Prostate gland (tissue), 2 donors: ENCODE measurements around the gene WDR35. TPM values are rescaled to one million over a fixed set of nuclear protein-coding genes. Genes with fewer than 3 reads are reported as not detected.

ENCODE experiments used
- DNase-seq: peaks from one replicate; pipeline ENCODE4 v3.0.0-alpha.2; 2019; ENCODE audit warnings: low spot score
- H3K27ac ChIP-seq, 2 donors: fragments of 200-600 bp; sonication (generic); 2 replicates each; pipeline ENCODE4 v1.5.1; 2017 to 2019
- H3K27me3 ChIP-seq: fragments of 200-600 bp; sonication (generic); replicated peaks from 2 replicates; pipeline ENCODE4 v1.5.1; 2019; ENCODE audit not compliant: insufficient read depth
- H3K36me3 ChIP-seq, 2 donors: fragments of 200-600 bp; sonication (generic); 1 replicate in 1 of 2; 2 replicates in 1 of 2; pipeline versions ENCODE4 v1.5.1 to v1.8.1; 2017 to 2019
- H3K4me1 ChIP-seq: fragments of 200-600 bp; sonication (generic); replicated peaks from 2 replicates; pipeline ENCODE4 v1.5.1; 2019
- H3K4me3 ChIP-seq, 2 donors: fragments of 200-600 bp; sonication (generic); 2 replicates each; pipeline ENCODE4 v1.5.1; 2017 to 2019
- H3K9me3 ChIP-seq: fragments of 200-600 bp; sonication (generic); 2 replicates; pipeline ENCODE4 v1.5.1; 2017
- POLR2A ChIP-seq: fragments of 450-650 bp; IDR thresholded peaks from one replicate; pipeline ENCODE4 v1.6.1; 2016; ENCODE audit warnings: antibody characterized with exemption, mild to moderate bottlenecking
- POLR2AphosphoS5 ChIP-seq: sonication (generic); formaldehyde crosslinking; IDR thresholded peaks from one replicate; pipeline ENCODE4 v1.6.1; 2017; ENCODE audit warnings: antibody characterized with exemption
- WGBS: methylation state at CpG from one replicate; pipeline ENCODE4 v1.1.5; 2018; 5-methylcytosine and 5-hydroxymethylcytosine counted together
- intact Hi-C: fragments of 100-400 bp; cut with DNase I; formaldehyde crosslinking; loops from one replicate; pipeline ENCODE4 v1.14.2; 2022
- total RNA-seq, 2 donors: library from RNA; depleted of rRNA; stranded (reverse); fragments of >200 nt; gene quantifications; one replicate each; pipeline ENCODE4 v1.1.0, GENCODE V29; 2016
- TF ChIP-seq, protein P1 (sequence below), 4 experiments: fragments of 200-600 bp in 2 of 4; fragments of 450-650 bp in 2 of 4; sonication (generic) in 2 of 4; IDR thresholded peaks; 1 replicate in 3 of 4; 2 replicates in 1 of 4; pipeline ENCODE4 v1.5.1; 2016 to 2019; ENCODE audit warnings: antibody characterized with exemption in 4 of 4, mild to moderate bottlenecking in 2 of 4, moderate library complexity in 2 of 4

Gene WDR35
- total RNA-seq, 2 donors from 2014 or later, result 9.2 to 10.1 TPM

DNA sequence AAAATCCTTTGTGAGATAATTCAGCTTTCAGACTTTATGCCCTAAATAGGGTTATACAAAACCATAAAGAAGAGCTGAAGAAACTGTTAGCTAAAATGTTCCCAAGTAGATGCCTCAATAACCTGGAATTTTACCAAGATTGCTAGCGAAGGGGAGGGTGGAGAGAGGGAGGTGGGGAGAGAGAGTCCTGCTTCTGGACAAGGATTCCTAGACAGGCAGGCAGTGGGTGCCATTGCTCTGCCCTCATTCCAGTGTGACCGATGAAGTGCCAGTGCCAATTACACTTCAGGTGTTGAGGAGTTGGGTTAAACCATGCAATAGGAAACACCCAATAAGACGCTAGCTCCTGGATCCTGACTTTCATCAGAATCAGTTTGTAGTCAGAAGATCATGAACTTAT, 43.4 kb upstream of the WDR35 start:
- peaks cover 2 to 16% of the 10 kb centered on the region in 2 donors for H3K36me3 ChIP-seq
- no peak for DNase-seq
- H3K9me3 ChIP-seq, result no peaks in the 10 kb centered on the region
- TF ChIP-seq POLR2AphosphoS5 (no peak), POLR2A (no peak)
- no peak overlapping the region for H3K27ac ChIP-seq
- H3K27me3 ChIP-seq, result no peaks in the 10 kb centered on the region
- no peaks in the 10 kb centered on the region for H3K4me1 ChIP-seq
- H3K4me3 ChIP-seq, result no peak overlapping the region
- WGBS, result 77% methylated on average over 3 of the region's 3 CpGs
- intact Hi-C loops, result no loop called here

DNA sequence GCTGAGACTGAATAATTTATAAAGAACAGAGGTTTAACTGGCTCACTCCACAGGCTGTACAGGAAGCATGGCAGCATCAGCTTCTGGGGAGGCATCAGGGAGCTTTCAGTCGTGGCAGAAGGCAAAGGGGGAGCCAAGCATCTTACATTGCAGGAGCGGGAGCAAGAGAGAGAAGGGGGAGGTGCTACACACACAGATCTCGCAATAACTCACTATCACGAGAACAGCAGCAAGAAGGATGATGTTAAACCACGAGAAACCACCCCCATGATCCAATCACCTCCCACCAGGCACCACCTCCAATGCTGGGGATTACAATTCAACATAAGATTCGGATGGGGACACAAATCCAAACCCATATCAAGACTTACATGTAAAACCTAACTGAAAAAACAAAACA, 40.3 kb upstream of the WDR35 start:
- no peak overlapping the region for H3K4me3 ChIP-seq
- no peaks in the 10 kb centered on the region for H3K9me3 ChIP-seq
- 99% methylated on average over 6 of the region's 6 CpGs for WGBS
- H3K36me3 ChIP-seq, result peaks cover 2 to 9% of the 10 kb centered on the region in 2 donors
- H3K27me3 ChIP-seq, result no peaks in the 10 kb centered on the region
- H3K27ac ChIP-seq, result no peak overlapping the region
- intact Hi-C loops, result no loop called here
- TF ChIP-seq POLR2A (no peak), POLR2AphosphoS5 (no peak)
- TF ChIP-seq, protein P1, sequence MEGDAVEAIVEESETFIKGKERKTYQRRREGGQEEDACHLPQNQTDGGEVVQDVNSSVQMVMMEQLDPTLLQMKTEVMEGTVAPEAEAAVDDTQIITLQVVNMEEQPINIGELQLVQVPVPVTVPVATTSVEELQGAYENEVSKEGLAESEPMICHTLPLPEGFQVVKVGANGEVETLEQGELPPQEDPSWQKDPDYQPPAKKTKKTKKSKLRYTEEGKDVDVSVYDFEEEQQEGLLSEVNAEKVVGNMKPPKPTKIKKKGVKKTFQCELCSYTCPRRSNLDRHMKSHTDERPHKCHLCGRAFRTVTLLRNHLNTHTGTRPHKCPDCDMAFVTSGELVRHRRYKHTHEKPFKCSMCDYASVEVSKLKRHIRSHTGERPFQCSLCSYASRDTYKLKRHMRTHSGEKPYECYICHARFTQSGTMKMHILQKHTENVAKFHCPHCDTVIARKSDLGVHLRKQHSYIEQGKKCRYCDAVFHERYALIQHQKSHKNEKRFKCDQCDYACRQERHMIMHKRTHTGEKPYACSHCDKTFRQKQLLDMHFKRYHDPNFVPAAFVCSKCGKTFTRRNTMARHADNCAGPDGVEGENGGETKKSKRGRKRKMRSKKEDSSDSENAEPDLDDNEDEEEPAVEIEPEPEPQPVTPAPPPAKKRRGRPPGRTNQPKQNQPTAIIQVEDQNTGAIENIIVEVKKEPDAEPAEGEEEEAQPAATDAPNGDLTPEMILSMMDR (IDR thresholded peaks at IDR 0.05), result no peak
- no peaks in the 10 kb centered on the region for H3K4me1 ChIP-seq
- DNase-seq, result no peak

DNA sequence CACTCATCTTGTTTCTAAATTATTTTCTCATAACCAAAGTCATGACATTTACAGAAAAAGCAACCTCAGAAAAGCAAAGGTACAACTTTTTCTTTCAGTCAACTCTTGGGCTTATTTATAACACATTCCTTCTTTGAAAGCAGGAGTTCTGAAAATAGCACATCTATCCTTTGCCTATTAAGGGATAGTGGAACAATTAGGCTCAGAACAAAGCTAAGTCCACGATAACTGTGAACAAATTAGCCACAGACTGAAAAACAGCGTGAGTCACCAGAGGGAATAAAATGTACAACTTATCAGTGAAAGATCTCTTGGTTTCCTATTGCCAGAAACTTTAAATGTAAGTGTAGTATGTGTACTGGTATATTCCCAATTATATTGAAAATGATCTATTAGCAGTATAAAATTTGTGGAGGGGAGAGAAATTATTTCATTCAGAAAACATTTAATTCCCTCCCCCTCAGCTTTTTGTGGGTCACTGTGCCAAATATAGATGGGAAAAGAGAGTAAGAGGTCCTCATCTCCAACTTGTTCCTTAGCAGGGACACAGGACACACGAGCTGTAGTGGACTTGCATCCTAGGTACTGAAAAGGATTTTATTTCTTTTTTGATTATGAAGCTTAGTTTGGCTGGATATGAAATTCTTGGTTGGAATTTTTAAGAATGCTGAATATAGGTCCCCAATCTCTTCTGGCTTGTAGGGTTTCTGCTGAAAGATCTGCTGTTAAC, 38.0 kb upstream of the WDR35 start:
- Histone ChIP-seq H3K27ac (peak overlapping the region in 1 of 2 donors; percentile 35), H3K27me3 (no peaks in the 10 kb centered on the region), H3K36me3 (no peaks in the 10 kb centered on the region), H3K4me1 (no peaks in the 10 kb centered on the region), H3K9me3 (no peaks in the 10 kb centered on the region), H3K4me3 (no peak overlapping the region)
- TF ChIP-seq, protein P1 (IDR thresholded peaks at IDR 0.05), result no peak
- TF ChIP-seq POLR2A (no peak), POLR2AphosphoS5 (peak; percentile 19)
- no peak for DNase-seq
- WGBS, result 54% methylated on average over 3 of the region's 3 CpGs
- intact Hi-C loops, result no loop called here

DNA sequence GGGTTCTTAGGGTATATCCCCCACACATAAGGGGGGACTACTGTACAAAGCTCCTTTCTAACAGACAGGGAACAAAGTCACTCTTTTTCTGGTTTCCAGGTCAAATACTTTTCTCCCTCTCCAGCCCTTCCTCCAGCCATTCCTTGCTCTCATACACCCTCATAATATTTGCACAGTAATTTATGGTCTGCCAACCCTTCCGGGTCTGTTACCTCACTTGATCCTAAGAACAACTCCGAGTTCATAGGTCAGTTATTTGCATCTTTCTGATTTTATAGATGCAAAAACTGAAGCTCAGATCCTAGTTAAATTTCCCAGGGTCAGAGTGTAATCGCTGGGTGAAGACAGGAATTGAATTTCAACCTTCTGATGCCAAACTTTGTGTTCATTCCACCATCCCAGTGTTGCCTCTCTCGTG, 37.4 kb upstream of the WDR35 start:
- TF ChIP-seq POLR2A (no peak), POLR2AphosphoS5 (no peak)
- TF ChIP-seq, protein P1 (IDR thresholded peaks at IDR 0.05), result no peak
- Histone ChIP-seq H3K9me3 (no peaks in the 10 kb centered on the region), H3K4me3 (no peak overlapping the region), H3K27ac (peak overlapping the region in 1 of 2 donors; percentile 35), H3K36me3 (no peaks in the 10 kb centered on the region), H3K27me3 (no peaks in the 10 kb centered on the region), H3K4me1 (no peaks in the 10 kb centered on the region)
- intact Hi-C loops, result no loop called here
- DNase-seq, result no peak
- WGBS, result 46% methylated on average over 4 of the region's 4 CpGs

DNA sequence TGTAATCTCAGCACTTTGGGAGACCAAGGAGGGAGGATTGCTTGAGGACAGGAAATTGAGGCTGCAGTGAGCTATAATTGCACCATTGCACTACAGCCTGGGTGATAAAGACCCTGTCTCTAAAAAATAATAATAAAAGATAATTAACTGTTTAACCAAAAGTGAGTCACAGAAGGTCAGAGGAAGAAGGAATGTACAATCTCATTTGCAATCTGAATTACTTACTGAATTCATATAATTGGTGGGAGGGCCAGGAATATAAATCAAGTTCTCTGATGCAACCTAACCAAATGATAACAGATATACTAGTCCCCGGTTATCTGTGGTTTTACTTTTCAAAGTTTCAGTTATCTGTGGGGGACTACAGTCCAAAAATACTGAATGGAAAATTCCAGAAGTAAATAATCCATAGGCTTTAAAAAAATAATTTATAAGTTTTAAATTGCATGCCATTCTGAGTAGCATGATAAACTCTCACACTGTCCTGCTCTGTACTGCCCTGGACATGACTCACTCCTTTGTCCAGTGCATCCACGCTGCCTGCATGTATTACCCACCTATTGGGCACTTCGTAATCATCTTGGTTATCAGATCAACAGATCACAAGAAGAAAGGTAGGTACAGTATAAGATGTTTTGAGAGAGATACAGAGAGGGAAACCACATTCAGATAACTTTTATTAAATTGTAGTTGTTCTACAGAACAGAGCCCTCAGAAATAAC, 35.3 kb upstream of the WDR35 start:
- TF ChIP-seq, protein P1 (IDR thresholded peaks at IDR 0.05), result no peak
- TF ChIP-seq POLR2A (no peak), POLR2AphosphoS5 (no peak)
- Histone ChIP-seq H3K27ac (no peak overlapping the region), H3K36me3 (no peaks in the 10 kb centered on the region), H3K4me3 (no peak overlapping the region), H3K4me1 (no peaks in the 10 kb centered on the region), H3K9me3 (no peaks in the 10 kb centered on the region), H3K27me3 (no peaks in the 10 kb centered on the region)
- intact Hi-C loops, result no loop called here
- no peak for DNase-seq
- WGBS, result 87% methylated on average over 3 of the region's 3 CpGs
